AG09309 (cell line): ENCODE results near the gene MAJIN.

Experiments used
- DNase-seq: peaks from one replicate; pipeline ENCODE4 v3.0.0-alpha.2; 2010; ENCODE audit warnings: low read depth
- H3K4me3 ChIP-seq: 2 replicates; pipeline ENCODE4 v1.5.1; 2011; ENCODE audit warnings: mild to moderate bottlenecking, low read depth, low read length, moderate library complexity; ENCODE audit not compliant: control insufficient read depth
- CTCF ChIP-seq: IDR thresholded peaks from 2 replicates; pipeline ENCODE4 v1.5.1; 2011; ENCODE audit warnings: mild to moderate bottlenecking, low read depth, low read length, inconsistent platforms; ENCODE audit not compliant: insufficient read depth, control insufficient read depth; ENCODE audit errors: missing control alignments

Gene MAJIN

GRCh38 chr11:64969209-64969608 lies 2.7 kb downstream of the MAJIN start:
- H3K4me3 ChIP-seq, result no peak overlapping the region
- DNase-seq, result no peak
- no peak for TF ChIP-seq CTCF

- DNase-seq, result no peak
- no peak for TF ChIP-seq CTCF
- H3K4me3 ChIP-seq, result no peak overlapping the region
These were observed 4.5 kb downstream of the MAJIN start for GRCh38 chr11:64967375-64967774.

- H3K4me3 ChIP-seq, result no peak overlapping the region
- TF ChIP-seq CTCF, result no peak
- no peak for DNase-seq
These were observed 8.8 kb downstream of the MAJIN start for GRCh38 chr11:64963072-64963631.

- no peak overlapping the region for H3K4me3 ChIP-seq
- TF ChIP-seq CTCF, result no peak
- DNase-seq, result no peak
These were observed 11.2 kb downstream of the MAJIN start for GRCh38 chr11:64960719-64961118.

- DNase-seq, result no peak
- TF ChIP-seq CTCF, result no peak
- no peak overlapping the region for H3K4me3 ChIP-seq
These were observed 12.4 kb downstream of the MAJIN start for GRCh38 chr11:64959498-64959897.

GRCh38 chr11:64954201-64954600 lies 17.7 kb downstream of the MAJIN start:
- no peak for TF ChIP-seq CTCF
- no peak for DNase-seq

GRCh38 chr11:64951529-64951928 lies 20.4 kb downstream of the MAJIN start:
- no peak overlapping the region for H3K4me3 ChIP-seq
- DNase-seq, result no peak
- TF ChIP-seq CTCF, result no peak

More at GRCh38 chr11:64954201-64954600, 17.7 kb downstream of the MAJIN start:
- H3K4me3 ChIP-seq, result no peak overlapping the region
